ENCODE measurements around the gene CAMKMT. TPM values are rescaled to one million over a fixed set of nuclear protein-coding genes. Genes with fewer than 3 reads are reported as not detected.

CAMKMT gene
- total RNA-seq, 3 donors from 2014 or later (not counting 1 experiment from before 2014, with no cell fraction given): 18.1 to 25.0 (median 20.6) TPM

- TF ChIP-seq CTCF (IDR thresholded peaks at IDR 0.05): no peak
- H3K4me1 ChIP-seq (ENCODE audit: control insufficient read depth, insufficient read depth, low read length): no peaks in the 10 kb centered on the region
- H3K4me3 Mint-ChIP-seq: no peak overlapping the region
- no peaks in the 10 kb centered on the region for H3K9me3 ChIP-seq (ENCODE audit: control insufficient read depth, insufficient read depth, low read length)
- H3K36me3 Mint-ChIP-seq: no peaks in the 10 kb centered on the region
- H3K9me3 Mint-ChIP-seq: no peaks in the 10 kb centered on the region
- no peaks in the 10 kb centered on the region for H3K36me3 ChIP-seq (ENCODE audit: control insufficient read depth, insufficient read depth, low read length)
- H3K27me3 ChIP-seq (ENCODE audit: control insufficient read depth, insufficient read depth, low read length): no peaks in the 10 kb centered on the region
- no peak overlapping the region for H3K27ac Mint-ChIP-seq
- H3K4me3 ChIP-seq (ENCODE audit: low read length): no peak overlapping the region
- ATAC-seq (no peak), DNase-seq (no peak)
- no peak overlapping the region for H3K27ac ChIP-seq (ENCODE audit: low read length)
- no peaks in the 10 kb centered on the region for H3K4me1 Mint-ChIP-seq
- WGBS (ENCODE audit: insufficient coverage): 100% methylated on average over 2 of the region's 2 CpGs
- intact Hi-C loops (cut with micrococcal nuclease): no loop called here
- no peaks in the 10 kb centered on the region for H3K27me3 Mint-ChIP-seq (ENCODE audit: low read depth in 2 of 2)
Observed at GRCh38 chr2:44656460-44656859, 294.7 kb downstream of the CAMKMT start.

- Histone ChIP-seq H3K27me3 (ENCODE audit: control insufficient read depth, insufficient read depth, low read length) (no peaks in the 10 kb centered on the region), H3K9me3 (ENCODE audit: control insufficient read depth, insufficient read depth, low read length) (no peaks in the 10 kb centered on the region), H3K36me3 (ENCODE audit: control insufficient read depth, insufficient read depth, low read length) (no peaks in the 10 kb centered on the region), H3K4me3 (ENCODE audit: low read length) (no peak overlapping the region), H3K27ac (ENCODE audit: low read length) (no peak overlapping the region), H3K4me1 (ENCODE audit: control insufficient read depth, insufficient read depth, low read length) (no peaks in the 10 kb centered on the region)
- no peaks in the 10 kb centered on the region for H3K9me3 Mint-ChIP-seq
- H3K4me1 Mint-ChIP-seq: no peaks in the 10 kb centered on the region
- H3K36me3 Mint-ChIP-seq: no peaks in the 10 kb centered on the region
- intact Hi-C loops (cut with micrococcal nuclease): no loop called here
- ATAC-seq (no peak), DNase-seq (no peak)
- TF ChIP-seq CTCF (IDR thresholded peaks at IDR 0.05): no peak
- no peak overlapping the region for H3K27ac Mint-ChIP-seq
- no peaks in the 10 kb centered on the region for H3K27me3 Mint-ChIP-seq (ENCODE audit: low read depth in 2 of 2)
- WGBS (ENCODE audit: insufficient coverage): no CpG with 5 or more reads among the region's 1 CpG
- H3K4me3 Mint-ChIP-seq: no peak overlapping the region
Observed at GRCh38 chr2:44663471-44664073, 301.8 kb downstream of the CAMKMT start.

GRCh38 chr2:44668336-44668735 is 306.6 kb downstream of the CAMKMT start:
- H3K27me3 ChIP-seq (ENCODE audit: control insufficient read depth, insufficient read depth, low read length): no peaks in the 10 kb centered on the region
- no peaks in the 10 kb centered on the region for H3K9me3 ChIP-seq (ENCODE audit: control insufficient read depth, insufficient read depth, low read length)
- WGBS (ENCODE audit: insufficient coverage): 82% methylated on average over 5 of the region's 5 CpGs
- DNase-seq (no peak), ATAC-seq (no peak)
- no peak for TF ChIP-seq CTCF (IDR thresholded peaks at IDR 0.05)
- H3K4me3 Mint-ChIP-seq: no peak overlapping the region
- no peaks in the 10 kb centered on the region for H3K36me3 Mint-ChIP-seq
- H3K9me3 Mint-ChIP-seq: no peaks in the 10 kb centered on the region
- intact Hi-C loops (cut with micrococcal nuclease): no loop called here
- no peaks in the 10 kb centered on the region for H3K36me3 ChIP-seq (ENCODE audit: control insufficient read depth, insufficient read depth, low read length)
- peaks cover 0 to 2% of the 10 kb centered on the region in 2 donors for H3K27me3 Mint-ChIP-seq (ENCODE audit: low read depth in 2 of 2)
- H3K4me1 Mint-ChIP-seq: peaks cover 0 to 4% of the 10 kb centered on the region in 2 donors
- no peak overlapping the region for H3K4me3 ChIP-seq (ENCODE audit: low read length)
- H3K27ac ChIP-seq (ENCODE audit: low read length): no peak overlapping the region
- H3K27ac Mint-ChIP-seq: no peak overlapping the region
- no peaks in the 10 kb centered on the region for H3K4me1 ChIP-seq (ENCODE audit: control insufficient read depth, insufficient read depth, low read length)

GRCh38 chr2:44671276-44671675 is 309.5 kb downstream of the CAMKMT start:
- WGBS (ENCODE audit: insufficient coverage): 90% methylated on average over 2 of the region's 2 CpGs
- Mint-ChIP-seq H3K9me3 (no peaks in the 10 kb centered on the region), H3K4me3 (no peak overlapping the region), H3K4me1 (peaks cover 0 to 9% of the 10 kb centered on the region in 2 donors), H3K27ac (no peak overlapping the region), H3K27me3 (ENCODE audit: low read depth in 2 of 2) (peaks cover 0 to 2% of the 10 kb centered on the region in 2 donors), H3K36me3 (no peaks in the 10 kb centered on the region)
- H3K9me3 ChIP-seq (ENCODE audit: control insufficient read depth, insufficient read depth, low read length): no peaks in the 10 kb centered on the region
- no peak overlapping the region for H3K4me3 ChIP-seq (ENCODE audit: low read length)
- no peaks in the 10 kb centered on the region for H3K36me3 ChIP-seq (ENCODE audit: control insufficient read depth, insufficient read depth, low read length)
- intact Hi-C loops (cut with micrococcal nuclease): no loop called here
- no peaks in the 10 kb centered on the region for H3K27me3 ChIP-seq (ENCODE audit: control insufficient read depth, insufficient read depth, low read length)
- DNase-seq (no peak), ATAC-seq (no peak)
- H3K4me1 ChIP-seq (ENCODE audit: control insufficient read depth, insufficient read depth, low read length): peaks cover 3% of the 10 kb centered on the region
- no peak for TF ChIP-seq CTCF (IDR thresholded peaks at IDR 0.05)
- H3K27ac ChIP-seq (ENCODE audit: low read length): no peak overlapping the region
